Activated B cell treated with CpG ODN at 0.5 μM for 24 hours (primary cell): ENCODE results near the gene VPS9D1. TPM values are rescaled to one million over a fixed set of nuclear protein-coding genes. Genes with fewer than 3 reads are reported as not detected.

Source experiments
- ATAC-seq: fragments of 200-7000 bp; cut with Tn5 transposase; one replicate; pipeline ENCODE4 v1.10.0; 2021; ENCODE audit warnings: low read depth, mild to moderate bottlenecking, moderate library complexity
- CTCF ChIA-PET: fragments of 350-600 bp; sonication (Branson Sonifier 250); formaldehyde crosslinking; loops from one replicate; lab custom pipeline; 2021; ENCODE audit warnings: antibody characterized with exemption; lab: Charles Lee
- POLR2A ChIA-PET: fragments of 350-600 bp; sonication (Branson Sonifier 250); formaldehyde crosslinking; loops from one replicate; lab custom pipeline; 2021; ENCODE audit warnings: antibody characterized with exemption; lab: Charles Lee
- DNase-seq: peaks from one replicate; pipeline ENCODE4 v3.0.0; 2022
- H3K27ac Mint-ChIP-seq: one replicate; pipeline ENCODE4 v1.8.0; 2020; ENCODE audit warnings: mixed read lengths
- H3K27me3 Mint-ChIP-seq: one replicate; pipeline ENCODE4 v1.8.0; 2021; ENCODE audit warnings: mixed read lengths
- H3K36me3 Mint-ChIP-seq: one replicate; pipeline ENCODE4 v1.8.0; 2021; ENCODE audit warnings: low read depth, mixed read lengths
- H3K4me1 Mint-ChIP-seq: one replicate; pipeline ENCODE4 v1.8.0; 2021; ENCODE audit warnings: mixed read lengths
- H3K4me3 Mint-ChIP-seq: one replicate; pipeline ENCODE4 v1.8.0; 2020; ENCODE audit warnings: mild to moderate bottlenecking, mixed read lengths
- H3K9me3 Mint-ChIP-seq: one replicate; pipeline ENCODE4 v1.8.0; 2020; ENCODE audit warnings: mixed read lengths
- CTCF ChIP-seq: fragments of 200-600 bp; IDR thresholded peaks from one replicate; pipeline ENCODE4 v1.8.0; 2022; ENCODE audit warnings: antibody characterized with exemption, mild to moderate bottlenecking
- intact Hi-C: fragments of 100-400 bp; cut with micrococcal nuclease; formaldehyde crosslinking; loops from one replicate; pipeline ENCODE4 v1.15.1; 2024
- total RNA-seq: library from RNA; stranded (reverse); gene quantifications from 2 replicates; pipeline ENCODE4 v1.2.3, GENCODE V29; 2022

The VPS9D1 gene
- total RNA-seq, 1 donor from 2014 or later, result 7.4 TPM

GRCh38 chr16:89738538-89739317 lies 18.0 kb upstream of the VPS9D1 start:
- Mint-ChIP-seq H3K4me1 (peaks cover 10% of the 10 kb centered on the region), H3K27ac (no peak overlapping the region), H3K36me3 (peaks cover 84% of the 10 kb centered on the region), H3K27me3 (no peaks in the 10 kb centered on the region), H3K9me3 (no peaks in the 10 kb centered on the region), H3K4me3 (no peak overlapping the region)
- intact Hi-C loops, result no loop called here
- ATAC-seq (no peak), DNase-seq (no peak)
- POLR2A ChIA-PET, result interaction anchor here (2.4 kb wide), 1 partner anchor 14 kb away, joined by 6 read pairs; no protein-coding TSS in a partner anchor
- CTCF ChIA-PET, result no interaction called here
- TF ChIP-seq CTCF, result no peak

DNA sequence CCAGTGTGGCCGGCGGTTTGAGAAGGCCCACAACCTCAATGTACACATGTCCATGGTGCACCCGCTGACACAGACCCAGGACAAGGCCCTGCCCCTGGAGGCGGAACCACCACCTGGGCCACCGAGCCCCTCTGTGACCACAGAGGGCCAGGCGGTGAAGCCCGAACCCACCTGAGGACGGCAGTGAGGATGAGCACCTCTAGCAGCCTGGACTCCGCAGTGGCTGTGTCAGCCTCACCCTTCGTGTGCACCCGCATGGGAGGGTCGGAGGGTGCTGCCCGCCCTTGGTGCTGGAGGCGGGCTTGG lies 17.3 kb upstream of the VPS9D1 start:
- H3K36me3 Mint-ChIP-seq, result peaks cover 88% of the 10 kb centered on the region
- POLR2A ChIA-PET, result interaction anchor here (2.4 kb wide), 1 partner anchor 14 kb away, joined by 6 read pairs; no protein-coding TSS in a partner anchor
- H3K4me1 Mint-ChIP-seq, result peaks cover 10% of the 10 kb centered on the region
- no peak overlapping the region for H3K4me3 Mint-ChIP-seq
- no peaks in the 10 kb centered on the region for H3K9me3 Mint-ChIP-seq
- no peak overlapping the region for H3K27ac Mint-ChIP-seq
- intact Hi-C loops, result no loop called here
- no peak for DNase-seq
- no peaks in the 10 kb centered on the region for H3K27me3 Mint-ChIP-seq
- ATAC-seq, result no peak
- CTCF ChIA-PET, result no interaction called here
- no peak for TF ChIP-seq CTCF

DNA sequence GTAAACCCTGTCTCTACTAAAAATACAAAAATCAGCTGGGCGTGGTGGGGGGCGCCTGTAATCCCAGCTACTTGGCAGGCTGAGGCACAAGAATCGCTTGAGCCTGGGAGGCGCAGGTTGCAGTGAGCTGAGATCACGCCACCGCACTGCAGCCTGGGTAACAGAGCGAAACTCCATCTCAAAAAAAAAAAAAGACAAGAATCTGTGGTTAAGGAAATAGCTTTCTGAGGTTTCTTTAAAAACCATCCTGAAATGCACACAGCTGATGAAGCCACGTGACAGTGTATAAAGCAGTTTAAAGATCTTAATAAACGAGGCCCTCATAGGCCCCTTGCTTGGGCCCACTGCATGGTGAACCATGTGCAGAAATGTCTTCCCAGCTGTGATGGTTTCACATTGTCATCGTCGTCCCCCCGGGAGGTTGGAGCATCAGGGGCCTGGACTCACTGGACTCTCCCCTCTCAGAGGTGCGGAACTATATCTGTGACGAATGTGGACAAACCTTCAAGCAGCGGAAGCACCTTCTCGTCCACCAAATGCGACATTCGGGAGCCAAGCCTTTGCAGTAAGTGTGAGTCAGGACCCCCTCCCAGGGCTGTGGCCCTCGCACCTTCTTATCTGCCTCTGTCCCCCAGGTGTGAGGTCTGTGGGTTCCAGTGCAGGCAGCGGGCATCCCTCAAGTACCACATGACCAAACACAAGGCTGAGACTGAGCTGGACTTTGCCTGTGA lies 16.8 kb upstream of the VPS9D1 start:
- Mint-ChIP-seq H3K4me1 (peaks cover 12% of the 10 kb centered on the region), H3K9me3 (no peaks in the 10 kb centered on the region), H3K27me3 (no peaks in the 10 kb centered on the region), H3K27ac (no peak overlapping the region), H3K4me3 (no peak overlapping the region), H3K36me3 (peaks cover 89% of the 10 kb centered on the region)
- no peak for ATAC-seq
- no peak for DNase-seq
- ChIA-PET POLR2A (interaction anchor here (0.6 to 2.4 kb wide), 6 partner anchors 13 to 136 kb away, joined by 3 to 6 read pairs (median 3); partner anchors contain the start of gene TCF25), CTCF (no interaction called here)
- intact Hi-C loops, result no loop called here
- no peak for TF ChIP-seq CTCF

DNA sequence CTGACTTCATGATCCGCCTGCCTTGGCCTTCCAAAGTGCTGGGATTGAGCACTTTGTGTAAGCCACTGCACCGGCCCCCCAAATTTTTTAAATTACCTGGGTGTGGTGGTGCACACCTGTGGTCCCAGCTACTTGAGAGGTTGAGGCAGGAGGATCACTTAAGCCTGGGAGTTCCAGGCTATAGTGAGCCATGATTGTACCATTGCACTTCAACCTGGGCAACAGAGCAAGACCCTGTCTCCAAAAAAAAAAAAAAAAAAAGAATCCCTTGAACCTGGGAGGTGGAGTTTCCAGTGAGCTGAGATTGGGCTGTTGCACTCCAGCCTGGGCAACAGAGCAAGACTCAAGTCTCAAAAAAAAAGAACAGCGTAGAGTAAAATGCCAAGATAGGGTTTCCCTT lies 15.9 kb upstream of the VPS9D1 start:
- ChIA-PET CTCF (no interaction called here), POLR2A (no interaction called here)
- H3K36me3 Mint-ChIP-seq, result peaks cover 97% of the 10 kb centered on the region
- no peaks in the 10 kb centered on the region for H3K27me3 Mint-ChIP-seq
- DNase-seq (no peak), ATAC-seq (no peak)
- no peaks in the 10 kb centered on the region for H3K9me3 Mint-ChIP-seq
- intact Hi-C loops, result no loop called here
- H3K4me3 Mint-ChIP-seq, result no peak overlapping the region
- TF ChIP-seq CTCF, result no peak
- no peak overlapping the region for H3K27ac Mint-ChIP-seq
- peaks cover 13% of the 10 kb centered on the region for H3K4me1 Mint-ChIP-seq

GRCh38 chr16:89733792-89734191 lies 13.1 kb upstream of the VPS9D1 start:
- ChIA-PET CTCF (no interaction called here), POLR2A (no interaction called here)
- peaks cover 10% of the 10 kb centered on the region for H3K4me1 Mint-ChIP-seq
- intact Hi-C loops, result no loop called here
- H3K9me3 Mint-ChIP-seq, result no peaks in the 10 kb centered on the region
- no peak overlapping the region for H3K27ac Mint-ChIP-seq
- no peak overlapping the region for H3K4me3 Mint-ChIP-seq
- no peak for TF ChIP-seq CTCF
- DNase-seq (no peak), ATAC-seq (no peak)
- peaks cover 98% of the 10 kb centered on the region for H3K36me3 Mint-ChIP-seq
- no peaks in the 10 kb centered on the region for H3K27me3 Mint-ChIP-seq
